GM12878 (cell line): ENCODE results near the gene GOSR1.

ENCODE experiments used
- CBFB ChIP-seq: IDR thresholded peaks from 2 replicates; pipeline ENCODE4 v1.6.1; 2016; ENCODE audit warnings: antibody characterized with exemption, low read depth
- EP300 ChIP-seq, 2 experiments: fragments of 150-350 bp in 1 of 2; IDR thresholded peaks; 2 replicates each; pipeline ENCODE4 v1.6.1; 2011 to 2012; ENCODE audit warnings: low read depth in 2 of 2, low read length in 2 of 2, borderline replicate concordance in 1 of 2, improper control_type of control experiment in 1 of 2, inconsistent platforms in 1 of 2; ENCODE audit not compliant: control insufficient read depth in 1 of 2
- FOS ChIP-seq: IDR thresholded peaks from 3 replicates; pipeline ENCODE4 v1.6.1; 2011; ENCODE audit warnings: borderline replicate concordance; ENCODE audit not compliant: insufficient read length; ENCODE audit errors: extremely low read depth
- POLR2AphosphoS2 ChIP-seq: IDR thresholded peaks from 2 replicates; pipeline ENCODE4 v1.6.1; 2011; ENCODE audit warnings: low read depth, mild to moderate bottlenecking, low read length, improper control_type of control experiment, moderate library complexity
- TF ChIP-seq, protein P1 (sequence below): fragments of 450-650 bp; IDR thresholded peaks from 2 replicates; pipeline ENCODE4 v1.6.1; 2017; ENCODE audit warnings: mild to moderate bottlenecking
- TF ChIP-seq, protein P2 (sequence below): IDR thresholded peaks from 2 replicates; pipeline ENCODE4 v1.6.1; 2012; ENCODE audit warnings: mild to moderate bottlenecking, low read depth, low read length
- TF ChIP-seq, protein P3 (sequence below): fragments of 150-350 bp; IDR thresholded peaks from 2 replicates; pipeline ENCODE4 v1.6.1; 2014; ENCODE audit warnings: mild to moderate bottlenecking, low read depth, low read length
- TF ChIP-seq, protein P4 (sequence below), 3 experiments: IDR thresholded peaks in 2 of 3; conservative IDR thresholded peaks in 1 of 3; 2 replicates each; pipeline ENCODE4 v1.5.1; 2011; ENCODE audit warnings: low read depth in 3 of 3, low read length in 3 of 3, mild to moderate bottlenecking in 3 of 3, control low read depth in 2 of 3, moderate library complexity in 2 of 3, inconsistent platforms in 1 of 3, mixed read lengths in 1 of 3; ENCODE audit not compliant: control insufficient read depth in 2 of 3, insufficient read depth in 1 of 3; ENCODE audit errors: extremely low read depth in 1 of 3

DNA sequence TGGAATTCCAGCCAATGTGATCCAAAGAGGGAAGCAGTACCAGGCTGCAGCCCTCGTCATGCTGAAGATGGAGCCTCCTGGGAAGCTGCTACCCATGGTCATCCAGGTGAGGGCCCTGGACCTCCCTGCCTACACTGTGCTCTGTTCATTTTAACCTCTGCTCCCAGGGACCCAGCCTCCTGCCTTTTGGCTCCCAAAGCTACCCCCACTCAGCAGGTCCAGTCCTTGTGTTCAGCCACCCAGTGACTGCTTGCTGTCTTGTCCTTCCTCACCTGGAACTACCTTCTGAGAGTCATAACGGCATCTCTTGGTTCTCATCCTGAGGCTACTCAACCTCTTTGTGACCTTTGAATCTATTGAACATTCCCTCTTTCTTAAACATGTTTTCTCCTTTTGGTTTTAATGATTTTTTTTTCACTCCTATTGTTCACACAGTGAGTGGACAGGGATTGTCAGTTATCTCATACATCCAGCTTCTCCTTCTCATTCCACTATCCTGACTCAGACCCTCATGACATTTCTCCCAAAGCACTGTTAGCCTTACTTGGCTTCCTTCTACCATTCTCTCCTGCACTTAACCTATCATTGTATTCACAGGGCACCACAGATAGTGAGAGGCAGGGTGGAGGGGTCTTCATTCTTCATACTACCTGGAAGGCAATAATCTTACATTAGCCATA is 53.3 kb downstream of the GOSR1 start:
- TF ChIP-seq, protein P1, sequence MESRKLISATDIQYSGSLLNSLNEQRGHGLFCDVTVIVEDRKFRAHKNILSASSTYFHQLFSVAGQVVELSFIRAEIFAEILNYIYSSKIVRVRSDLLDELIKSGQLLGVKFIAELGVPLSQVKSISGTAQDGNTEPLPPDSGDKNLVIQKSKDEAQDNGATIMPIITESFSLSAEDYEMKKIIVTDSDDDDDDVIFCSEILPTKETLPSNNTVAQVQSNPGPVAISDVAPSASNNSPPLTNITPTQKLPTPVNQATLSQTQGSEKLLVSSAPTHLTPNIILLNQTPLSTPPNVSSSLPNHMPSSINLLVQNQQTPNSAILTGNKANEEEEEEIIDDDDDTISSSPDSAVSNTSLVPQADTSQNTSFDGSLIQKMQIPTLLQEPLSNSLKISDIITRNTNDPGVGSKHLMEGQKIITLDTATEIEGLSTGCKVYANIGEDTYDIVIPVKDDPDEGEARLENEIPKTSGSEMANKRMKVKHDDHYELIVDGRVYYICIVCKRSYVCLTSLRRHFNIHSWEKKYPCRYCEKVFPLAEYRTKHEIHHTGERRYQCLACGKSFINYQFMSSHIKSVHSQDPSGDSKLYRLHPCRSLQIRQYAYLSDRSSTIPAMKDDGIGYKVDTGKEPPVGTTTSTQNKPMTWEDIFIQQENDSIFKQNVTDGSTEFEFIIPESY: no peak
- TF ChIP-seq, protein P2, sequence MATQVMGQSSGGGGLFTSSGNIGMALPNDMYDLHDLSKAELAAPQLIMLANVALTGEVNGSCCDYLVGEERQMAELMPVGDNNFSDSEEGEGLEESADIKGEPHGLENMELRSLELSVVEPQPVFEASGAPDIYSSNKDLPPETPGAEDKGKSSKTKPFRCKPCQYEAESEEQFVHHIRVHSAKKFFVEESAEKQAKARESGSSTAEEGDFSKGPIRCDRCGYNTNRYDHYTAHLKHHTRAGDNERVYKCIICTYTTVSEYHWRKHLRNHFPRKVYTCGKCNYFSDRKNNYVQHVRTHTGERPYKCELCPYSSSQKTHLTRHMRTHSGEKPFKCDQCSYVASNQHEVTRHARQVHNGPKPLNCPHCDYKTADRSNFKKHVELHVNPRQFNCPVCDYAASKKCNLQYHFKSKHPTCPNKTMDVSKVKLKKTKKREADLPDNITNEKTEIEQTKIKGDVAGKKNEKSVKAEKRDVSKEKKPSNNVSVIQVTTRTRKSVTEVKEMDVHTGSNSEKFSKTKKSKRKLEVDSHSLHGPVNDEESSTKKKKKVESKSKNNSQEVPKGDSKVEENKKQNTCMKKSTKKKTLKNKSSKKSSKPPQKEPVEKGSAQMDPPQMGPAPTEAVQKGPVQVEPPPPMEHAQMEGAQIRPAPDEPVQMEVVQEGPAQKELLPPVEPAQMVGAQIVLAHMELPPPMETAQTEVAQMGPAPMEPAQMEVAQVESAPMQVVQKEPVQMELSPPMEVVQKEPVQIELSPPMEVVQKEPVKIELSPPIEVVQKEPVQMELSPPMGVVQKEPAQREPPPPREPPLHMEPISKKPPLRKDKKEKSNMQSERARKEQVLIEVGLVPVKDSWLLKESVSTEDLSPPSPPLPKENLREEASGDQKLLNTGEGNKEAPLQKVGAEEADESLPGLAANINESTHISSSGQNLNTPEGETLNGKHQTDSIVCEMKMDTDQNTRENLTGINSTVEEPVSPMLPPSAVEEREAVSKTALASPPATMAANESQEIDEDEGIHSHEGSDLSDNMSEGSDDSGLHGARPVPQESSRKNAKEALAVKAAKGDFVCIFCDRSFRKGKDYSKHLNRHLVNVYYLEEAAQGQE: no peak
- TF ChIP-seq CBFB: no peak
- TF ChIP-seq POLR2AphosphoS2: no peak
- no peak for TF ChIP-seq FOS
- TF ChIP-seq, protein P3, sequence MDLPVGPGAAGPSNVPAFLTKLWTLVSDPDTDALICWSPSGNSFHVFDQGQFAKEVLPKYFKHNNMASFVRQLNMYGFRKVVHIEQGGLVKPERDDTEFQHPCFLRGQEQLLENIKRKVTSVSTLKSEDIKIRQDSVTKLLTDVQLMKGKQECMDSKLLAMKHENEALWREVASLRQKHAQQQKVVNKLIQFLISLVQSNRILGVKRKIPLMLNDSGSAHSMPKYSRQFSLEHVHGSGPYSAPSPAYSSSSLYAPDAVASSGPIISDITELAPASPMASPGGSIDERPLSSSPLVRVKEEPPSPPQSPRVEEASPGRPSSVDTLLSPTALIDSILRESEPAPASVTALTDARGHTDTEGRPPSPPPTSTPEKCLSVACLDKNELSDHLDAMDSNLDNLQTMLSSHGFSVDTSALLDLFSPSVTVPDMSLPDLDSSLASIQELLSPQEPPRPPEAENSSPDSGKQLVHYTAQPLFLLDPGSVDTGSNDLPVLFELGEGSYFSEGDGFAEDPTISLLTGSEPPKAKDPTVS: no peak
- TF ChIP-seq, protein P4, sequence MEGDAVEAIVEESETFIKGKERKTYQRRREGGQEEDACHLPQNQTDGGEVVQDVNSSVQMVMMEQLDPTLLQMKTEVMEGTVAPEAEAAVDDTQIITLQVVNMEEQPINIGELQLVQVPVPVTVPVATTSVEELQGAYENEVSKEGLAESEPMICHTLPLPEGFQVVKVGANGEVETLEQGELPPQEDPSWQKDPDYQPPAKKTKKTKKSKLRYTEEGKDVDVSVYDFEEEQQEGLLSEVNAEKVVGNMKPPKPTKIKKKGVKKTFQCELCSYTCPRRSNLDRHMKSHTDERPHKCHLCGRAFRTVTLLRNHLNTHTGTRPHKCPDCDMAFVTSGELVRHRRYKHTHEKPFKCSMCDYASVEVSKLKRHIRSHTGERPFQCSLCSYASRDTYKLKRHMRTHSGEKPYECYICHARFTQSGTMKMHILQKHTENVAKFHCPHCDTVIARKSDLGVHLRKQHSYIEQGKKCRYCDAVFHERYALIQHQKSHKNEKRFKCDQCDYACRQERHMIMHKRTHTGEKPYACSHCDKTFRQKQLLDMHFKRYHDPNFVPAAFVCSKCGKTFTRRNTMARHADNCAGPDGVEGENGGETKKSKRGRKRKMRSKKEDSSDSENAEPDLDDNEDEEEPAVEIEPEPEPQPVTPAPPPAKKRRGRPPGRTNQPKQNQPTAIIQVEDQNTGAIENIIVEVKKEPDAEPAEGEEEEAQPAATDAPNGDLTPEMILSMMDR (IDR thresholded peaks at IDR 0.05 in 2 of 3, conservative IDR thresholded peaks at IDR 0.05 in 1 of 3; ENCODE audit: control insufficient read depth in 2 of 3, extremely low read depth in 1 of 3, insufficient read depth in 1 of 3, low read depth in 3 of 3, low read length in 3 of 3): no peak
- no peak for TF ChIP-seq EP300 (IDR thresholded peaks at IDR 0.05; ENCODE audit: borderline replicate concordance in 1 of 2, control insufficient read depth in 1 of 2, low read depth in 2 of 2, low read length in 2 of 2)
